GM18861 (cell line): ENCODE results near the gene EIF2D.
"Not testable (repeated sequence)": the region's sequence is repeated elsewhere in the genome, so short reads cannot be mapped to it uniquely, and the experiment has no call there.

Source experiments
- ATAC-seq: cut with Tn5 transposase; IDR thresholded peaks from one replicate; pipeline ENCODE4 v1.9.1; 2021; ENCODE audit not compliant: unreplicated experiment

EIF2D gene, protein sequence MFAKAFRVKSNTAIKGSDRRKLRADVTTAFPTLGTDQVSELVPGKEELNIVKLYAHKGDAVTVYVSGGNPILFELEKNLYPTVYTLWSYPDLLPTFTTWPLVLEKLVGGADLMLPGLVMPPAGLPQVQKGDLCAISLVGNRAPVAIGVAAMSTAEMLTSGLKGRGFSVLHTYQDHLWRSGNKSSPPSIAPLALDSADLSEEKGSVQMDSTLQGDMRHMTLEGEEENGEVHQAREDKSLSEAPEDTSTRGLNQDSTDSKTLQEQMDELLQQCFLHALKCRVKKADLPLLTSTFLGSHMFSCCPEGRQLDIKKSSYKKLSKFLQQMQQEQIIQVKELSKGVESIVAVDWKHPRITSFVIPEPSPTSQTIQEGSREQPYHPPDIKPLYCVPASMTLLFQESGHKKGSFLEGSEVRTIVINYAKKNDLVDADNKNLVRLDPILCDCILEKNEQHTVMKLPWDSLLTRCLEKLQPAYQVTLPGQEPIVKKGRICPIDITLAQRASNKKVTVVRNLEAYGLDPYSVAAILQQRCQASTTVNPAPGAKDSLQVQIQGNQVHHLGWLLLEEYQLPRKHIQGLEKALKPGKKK

DNA sequence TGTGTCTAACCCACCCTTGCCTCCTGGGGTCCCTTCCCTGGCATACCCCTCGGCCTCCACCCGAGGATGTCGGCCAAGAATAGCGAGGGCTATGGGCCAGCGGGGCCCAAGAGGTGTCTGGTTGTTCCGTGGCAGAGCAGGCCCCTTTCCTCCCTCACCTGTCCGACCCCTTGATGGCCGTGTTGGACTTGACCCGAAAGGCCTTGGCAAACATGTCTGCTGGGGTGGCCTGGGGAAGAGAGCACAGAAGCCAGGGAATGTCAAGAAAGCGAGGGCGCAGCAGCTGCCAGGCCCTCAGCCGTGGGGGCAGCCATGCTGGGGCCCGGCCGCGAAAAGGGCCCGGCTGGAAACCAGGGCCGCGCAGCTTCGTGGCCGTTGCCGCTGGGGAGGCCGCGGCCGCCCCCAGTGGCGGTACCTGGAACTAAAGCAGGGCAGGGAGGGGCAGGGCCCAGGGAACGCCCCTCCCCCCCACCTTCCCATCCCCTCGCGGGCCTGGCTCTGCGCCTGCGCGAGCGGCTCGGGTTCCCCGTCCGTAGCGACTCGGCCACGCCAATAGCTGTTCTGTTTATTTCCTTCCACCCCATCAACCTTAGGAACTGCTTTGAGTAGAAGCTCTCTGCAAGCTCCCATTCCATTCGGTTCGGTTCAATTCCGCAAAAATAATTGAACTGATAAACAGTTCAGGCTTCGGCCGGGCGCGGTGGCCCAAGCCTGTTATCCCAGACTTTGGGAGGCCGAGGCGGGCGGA lies at the start of gene EIF2D:
Gene EIF2D (minus strand): TSS at position 337 of the 748 bp plus-strand sequence. CDS start 123 bp downstream, at position 214.
- peak; percentile 73 for ATAC-seq

DNA sequence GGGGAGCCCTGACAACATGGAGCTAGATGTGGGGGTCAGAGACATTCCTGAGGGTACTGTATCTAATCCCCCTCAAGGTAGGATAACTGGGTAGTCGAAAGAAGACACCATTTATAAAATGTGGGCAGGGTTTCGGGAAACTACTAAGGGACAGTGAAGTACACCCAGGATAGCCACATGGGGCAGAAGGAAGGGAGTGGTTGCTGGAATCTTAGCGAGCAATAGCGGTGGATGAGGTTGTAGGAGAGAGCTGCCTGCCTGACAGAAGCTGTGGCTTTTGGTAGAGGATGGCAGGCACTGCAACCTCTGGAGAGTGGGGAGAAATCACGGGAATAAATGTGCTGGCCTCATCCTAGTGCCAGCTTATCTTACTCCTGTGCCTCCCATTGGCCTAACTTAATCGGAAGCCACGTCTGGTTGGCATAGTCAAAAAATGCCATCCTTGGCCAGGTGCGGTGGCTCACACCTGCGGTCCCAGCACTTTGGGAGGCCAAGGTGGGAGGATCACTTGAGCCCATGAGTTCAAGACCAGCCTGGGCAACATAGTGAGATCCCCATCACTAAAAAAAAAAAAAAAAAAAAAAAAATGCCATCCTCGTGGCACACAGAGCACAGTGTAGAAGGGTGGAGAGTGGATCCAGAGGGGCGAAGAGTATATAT lies 49.0 kb upstream of the EIF2D start:
- ATAC-seq, result no peak

DNA sequence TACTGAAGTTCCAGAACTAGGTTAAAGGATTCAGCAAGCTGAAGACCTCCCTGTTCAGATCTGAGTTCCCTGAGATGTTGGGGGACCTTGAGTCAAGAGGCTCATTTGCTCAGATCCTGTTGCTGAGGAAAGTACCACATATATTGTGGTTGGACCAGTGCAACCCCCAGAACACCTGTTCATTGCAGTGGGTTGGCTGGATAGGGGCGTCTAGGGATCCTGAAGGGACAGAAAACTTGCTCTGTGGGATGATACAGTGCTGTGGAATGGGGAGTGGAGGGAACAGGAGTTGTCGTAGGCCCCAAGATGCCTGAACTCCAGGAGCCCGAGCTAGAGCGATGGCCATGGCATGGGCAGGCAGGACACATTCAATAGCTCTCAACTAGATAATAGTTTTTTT lies 47.9 kb upstream of the EIF2D start:
- no peak for ATAC-seq

DNA sequence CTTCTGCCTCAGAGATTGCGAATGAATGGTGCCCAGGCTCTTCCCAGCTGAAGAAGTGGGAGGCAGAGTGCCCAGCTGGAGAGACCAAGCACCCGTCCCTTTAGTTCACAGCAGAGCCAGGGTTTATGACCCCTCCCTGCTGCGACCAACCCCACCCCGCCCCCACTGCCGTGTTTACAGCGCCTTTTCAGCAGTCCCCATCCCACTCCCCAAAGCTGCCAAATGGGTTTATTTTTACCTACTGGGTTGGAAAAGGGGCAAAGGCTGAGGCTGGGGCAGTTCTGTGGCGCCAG lies 46.7 kb upstream of the EIF2D start:
- no peak for ATAC-seq

DNA sequence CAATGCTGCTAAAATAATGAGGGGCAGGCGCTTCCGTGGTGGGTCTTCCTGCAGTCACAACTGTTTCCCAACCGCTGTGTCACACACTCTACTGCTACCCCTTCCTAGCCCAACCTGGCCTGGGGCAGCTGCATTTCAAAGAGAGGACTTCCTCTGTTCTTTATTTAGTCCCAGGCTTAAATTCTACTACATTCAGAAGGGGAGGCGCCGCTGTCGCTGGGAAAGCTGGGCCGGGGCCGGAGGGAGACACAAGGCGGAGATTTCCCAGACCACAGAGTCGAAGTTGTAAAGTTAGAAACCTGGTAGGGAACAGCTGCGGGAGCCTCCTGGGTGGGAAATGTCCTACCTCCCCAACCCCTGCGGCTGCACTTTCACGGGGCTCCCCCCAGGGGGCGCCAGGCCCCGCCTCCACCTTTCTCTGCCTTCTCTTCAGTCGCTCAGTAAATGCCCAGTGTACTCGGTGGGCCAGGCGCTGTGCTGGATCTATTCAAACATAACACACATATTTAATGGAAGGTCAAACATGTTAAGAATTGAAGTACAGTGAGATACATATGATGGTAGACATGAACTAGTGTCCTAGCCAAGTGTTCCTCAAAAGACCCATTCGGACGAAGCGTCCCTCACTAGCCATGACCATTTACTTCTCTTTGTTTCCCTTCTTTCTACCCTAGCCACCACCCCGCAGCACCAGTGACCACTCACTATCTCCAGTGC lies 46.2 kb upstream of the EIF2D start:
- no peak for ATAC-seq

DNA sequence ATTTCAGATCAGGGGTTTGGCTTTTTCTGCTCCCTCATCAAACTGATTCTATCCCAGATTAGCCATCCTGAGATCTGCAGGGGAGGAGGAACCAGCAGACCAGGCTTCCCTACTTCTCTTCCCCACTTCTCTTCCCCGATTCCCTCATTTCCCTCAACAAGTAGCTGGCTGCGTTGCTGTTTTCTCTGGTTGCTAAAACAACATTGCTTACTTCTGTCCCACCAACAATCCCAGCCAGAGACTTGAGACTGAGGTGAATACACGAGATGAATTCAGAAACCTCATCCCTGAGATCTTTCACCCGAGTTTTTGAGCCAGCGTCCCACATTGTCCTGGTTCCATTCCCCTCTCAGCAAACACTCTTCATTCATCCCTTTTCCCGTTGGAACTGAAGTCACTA lies 45.5 kb upstream of the EIF2D start:
- no peak for ATAC-seq

DNA sequence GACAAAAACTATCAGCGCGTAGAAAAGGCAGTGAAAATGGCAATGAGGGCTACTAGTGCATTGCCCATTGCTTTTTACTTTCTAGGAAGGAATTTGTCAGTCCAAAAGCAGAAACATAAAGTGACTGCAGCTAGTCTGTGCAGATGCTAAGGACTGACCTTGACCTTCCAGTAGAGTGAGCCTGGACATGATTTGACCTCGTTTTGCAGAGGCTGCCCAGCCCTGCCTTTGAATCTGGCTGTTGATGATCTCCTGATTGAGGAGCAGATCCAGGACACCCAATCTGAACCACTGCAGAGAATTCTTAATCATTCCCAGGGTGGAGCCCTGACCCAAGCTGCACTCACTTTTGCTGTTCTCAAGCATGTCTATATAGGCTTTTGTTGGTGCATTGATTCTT lies 44.7 kb upstream of the EIF2D start:
- ATAC-seq, result no peak

DNA sequence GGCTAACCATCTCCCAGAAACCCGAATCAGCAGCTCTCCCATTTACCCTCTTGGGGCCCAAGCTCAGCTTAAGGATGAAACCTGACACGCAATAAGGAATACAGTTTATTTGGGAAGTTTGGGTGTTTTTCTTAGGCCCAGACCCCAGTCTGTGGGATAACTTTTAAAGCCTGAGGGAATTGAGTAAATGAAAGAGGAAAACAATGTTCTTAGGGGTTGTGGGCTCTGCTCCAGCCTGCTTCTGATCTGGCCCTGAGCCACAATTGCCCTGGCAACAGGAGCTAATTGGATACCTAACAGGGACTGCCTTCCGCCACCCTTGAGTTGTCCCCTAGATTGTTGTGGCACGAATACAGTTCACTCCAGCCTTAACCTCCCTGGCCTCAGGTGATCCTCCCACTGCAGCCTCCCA lies 43.2 kb upstream of the EIF2D start:
- ATAC-seq, result no peak

DNA sequence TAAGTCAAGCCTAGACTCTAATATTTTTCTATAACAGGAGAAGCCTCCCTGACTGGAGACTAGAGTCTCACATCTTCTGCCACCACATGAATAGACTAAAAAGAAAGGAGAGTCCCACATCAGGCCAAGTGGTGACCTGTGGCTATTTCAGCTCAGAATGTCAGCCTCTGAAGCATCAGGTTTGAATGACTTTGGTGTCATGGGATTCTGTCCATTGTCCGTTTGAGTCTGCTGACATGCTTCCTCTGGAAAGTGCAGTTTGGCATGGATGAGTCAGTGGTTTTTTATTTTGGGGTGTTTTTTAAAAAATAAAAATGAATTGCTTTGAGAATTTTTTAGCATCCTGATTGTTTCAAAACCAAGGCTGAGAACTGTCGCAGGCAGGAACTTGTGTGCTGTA lies 42.6 kb upstream of the EIF2D start:
- no peak for ATAC-seq

DNA sequence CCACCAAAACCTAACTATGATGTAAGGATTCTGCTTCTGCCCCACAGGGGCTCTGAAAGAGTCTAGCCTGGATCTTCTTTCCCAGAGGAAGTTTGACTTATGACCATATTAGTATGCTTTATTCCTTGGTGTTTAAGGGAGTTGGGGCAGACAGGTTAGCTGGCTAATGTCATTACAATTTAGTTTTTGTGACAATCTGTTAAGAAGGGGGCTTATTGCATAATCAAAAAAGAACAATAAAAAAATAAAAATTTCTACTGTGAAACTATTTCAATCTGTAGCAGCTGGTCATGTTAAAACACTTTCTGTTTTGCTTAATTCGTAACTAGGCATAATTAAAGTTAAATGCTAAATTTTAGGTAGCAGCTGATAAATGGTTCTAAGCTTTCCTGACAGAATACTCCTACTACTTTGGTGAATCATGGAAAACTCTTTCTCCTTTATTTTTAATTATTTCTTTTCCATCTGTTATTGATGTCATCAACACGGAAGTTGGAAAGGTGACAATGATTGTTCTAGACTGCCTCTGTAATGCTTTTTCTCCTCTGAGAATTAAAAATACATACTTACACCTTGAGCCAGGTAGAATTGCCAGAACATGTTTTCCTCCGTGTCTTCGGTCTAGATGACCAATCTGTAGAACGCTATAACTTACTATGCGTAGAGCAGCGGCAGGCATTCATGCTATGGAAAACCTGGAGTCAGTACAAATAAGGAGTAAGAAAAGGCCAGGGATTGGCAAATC lies 41.6 kb upstream of the EIF2D start:
- no peak for ATAC-seq

DNA sequence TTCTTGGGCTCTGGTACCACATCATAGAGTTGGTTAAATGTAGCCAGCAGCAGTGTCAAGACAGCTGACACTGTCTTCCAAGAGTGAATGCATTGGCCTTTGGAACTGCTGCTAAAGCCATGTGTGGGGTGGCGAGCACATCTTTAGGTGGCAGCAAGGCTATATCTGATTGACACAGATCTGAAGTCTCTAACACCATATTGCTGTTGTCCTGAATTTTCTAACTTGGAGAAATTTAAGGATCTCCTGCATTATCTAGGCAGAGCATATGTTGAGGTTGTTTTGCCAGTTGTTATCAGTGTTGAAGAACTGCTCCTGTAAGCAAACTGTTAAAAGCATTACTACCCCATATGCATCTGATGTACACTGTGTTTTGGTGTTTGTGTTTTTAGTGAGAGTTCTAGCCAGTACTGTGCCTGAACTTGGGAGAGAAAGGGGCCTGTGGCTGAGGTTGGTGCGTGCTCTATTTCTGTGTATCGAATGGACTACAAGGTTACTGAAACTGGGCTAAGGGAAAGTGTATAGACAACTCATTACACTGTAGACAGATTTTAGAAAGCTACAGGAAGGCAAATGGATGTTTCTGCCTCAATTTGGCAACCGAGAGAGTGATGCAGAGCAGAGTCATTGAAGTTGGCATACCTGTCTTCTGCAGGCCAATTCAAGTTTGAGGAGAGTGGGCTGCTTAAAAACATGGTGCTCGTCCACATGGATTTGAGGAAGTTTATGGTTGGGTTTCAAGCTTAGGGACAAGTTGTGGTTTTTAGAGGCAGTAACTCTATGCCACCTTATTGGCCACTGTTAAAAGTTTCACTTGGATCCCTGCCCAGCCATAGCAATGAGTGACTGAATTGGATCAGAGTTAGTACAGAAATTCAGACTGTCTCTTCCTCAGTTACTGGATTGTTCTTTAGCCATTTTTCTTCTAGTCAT lies 40.0 kb upstream of the EIF2D start:
- ATAC-seq, result no peak

DNA sequence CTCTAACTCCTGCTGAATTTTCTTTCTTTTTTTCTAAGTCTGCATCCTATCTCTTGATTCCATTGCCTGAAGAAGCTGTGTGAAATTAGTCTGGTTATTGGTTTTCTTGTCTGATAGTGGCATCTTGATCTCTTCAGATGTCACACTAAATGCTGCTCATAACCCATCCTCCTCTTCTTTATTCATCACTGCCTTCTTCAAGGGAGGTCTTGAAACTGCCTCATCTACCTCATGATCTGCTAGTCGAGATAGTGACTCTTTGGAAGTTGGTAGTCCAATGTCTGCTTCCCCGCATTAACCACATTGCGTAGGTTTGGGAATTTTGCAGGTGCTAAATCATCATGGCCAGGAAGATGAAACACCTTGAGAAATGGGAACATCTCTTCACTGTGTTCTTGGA lies 38.7 kb upstream of the EIF2D start:
- no peak for ATAC-seq

DNA sequence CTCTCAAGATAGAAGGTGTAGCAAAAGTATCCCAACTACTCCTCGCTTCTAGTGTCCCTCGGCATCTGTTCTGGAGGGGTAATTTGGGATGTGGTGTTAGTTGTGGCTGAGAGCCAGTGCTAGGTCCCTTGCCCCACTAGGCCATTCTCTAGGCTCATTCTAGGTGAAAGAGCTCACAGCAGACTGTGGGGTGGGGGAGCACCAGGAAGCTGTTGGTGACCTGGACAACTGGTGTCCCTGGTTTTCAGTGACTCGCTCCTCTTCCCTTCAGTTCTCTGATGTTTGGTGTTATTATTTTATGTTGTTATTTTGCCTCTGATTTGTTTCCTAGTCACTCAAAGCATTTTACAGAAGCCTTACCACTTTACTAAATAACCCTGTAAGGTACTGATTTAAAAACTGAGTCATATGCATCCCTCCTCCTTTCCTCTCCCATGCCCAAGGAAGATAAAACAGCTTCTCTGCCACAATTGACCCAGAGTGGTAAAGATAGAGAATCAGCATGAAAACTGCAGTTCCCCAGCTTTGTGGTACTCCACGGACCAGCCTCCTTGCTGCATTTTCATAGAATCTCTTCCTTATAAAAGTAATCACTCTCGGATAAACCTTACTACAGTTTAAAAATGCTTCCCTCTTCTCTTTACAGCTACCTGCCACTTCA lies 37.1 kb upstream of the EIF2D start:
- ATAC-seq, result no peak

DNA sequence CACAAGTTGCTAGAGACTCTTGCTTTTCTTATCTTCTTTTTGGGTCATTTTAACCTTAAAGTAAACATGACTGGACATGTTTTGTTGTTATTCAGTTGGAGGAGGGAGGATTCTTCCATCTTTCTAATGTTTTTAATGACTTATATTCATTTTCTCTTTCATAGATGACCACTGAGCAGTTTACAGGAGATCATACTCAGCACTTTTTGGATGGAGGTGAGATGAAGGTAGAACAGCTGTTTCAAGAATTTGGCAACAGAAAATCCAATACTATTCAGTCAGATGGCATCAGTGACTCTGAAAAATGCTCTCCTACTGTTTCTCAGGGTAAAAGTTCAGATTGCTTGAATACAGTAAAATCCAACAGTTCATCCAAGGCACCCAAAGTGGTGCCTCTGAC lies 35.0 kb upstream of the EIF2D start:
- ATAC-seq, result no peak

DNA sequence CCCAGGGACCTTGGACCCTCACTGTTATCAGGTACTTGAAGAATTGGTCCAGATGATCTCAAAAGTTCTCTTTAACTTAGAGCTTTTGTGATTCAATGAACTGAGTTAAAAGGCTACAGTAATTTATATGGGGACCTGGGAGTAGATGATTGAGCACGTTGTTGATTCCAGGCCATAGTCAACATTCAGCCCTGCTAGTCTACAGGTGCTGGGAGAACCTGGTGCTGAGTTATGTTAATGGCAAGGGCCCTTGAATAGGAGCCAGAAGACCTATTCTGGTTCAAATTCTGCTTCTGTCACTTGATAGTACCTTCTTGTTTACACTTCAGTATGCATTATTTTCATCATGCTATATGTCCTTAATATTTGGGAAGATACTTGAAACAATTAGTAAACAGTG lies 34.2 kb upstream of the EIF2D start:
- ATAC-seq, result no peak

DNA sequence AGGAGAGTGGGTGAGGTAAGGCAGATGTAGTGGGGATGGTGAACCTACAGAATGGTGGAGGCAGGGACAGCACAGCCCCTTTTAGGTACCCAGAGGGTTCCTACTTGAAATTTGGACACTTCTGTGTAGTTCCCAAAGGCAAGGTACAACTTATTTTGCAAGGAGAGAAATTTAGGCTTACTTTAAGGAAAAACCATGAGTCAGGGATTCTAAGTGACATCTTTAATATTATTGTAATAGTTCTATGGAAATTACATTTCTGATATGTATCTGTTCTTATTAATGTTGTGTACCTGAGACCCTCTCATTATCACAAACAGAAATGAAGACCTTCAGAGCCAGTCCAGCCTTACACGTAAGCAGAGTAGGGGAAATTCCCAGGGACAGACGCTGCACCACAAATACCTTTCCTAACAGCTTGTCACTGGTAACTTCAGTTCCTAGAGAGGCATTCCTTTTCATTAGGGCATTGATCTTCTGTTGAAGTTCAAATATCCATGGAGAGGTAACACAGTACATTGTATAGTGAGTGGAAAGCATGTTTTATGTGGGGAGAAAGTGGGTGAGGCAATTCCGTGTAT lies 30.9 kb upstream of the EIF2D start:
- no peak for ATAC-seq

DNA sequence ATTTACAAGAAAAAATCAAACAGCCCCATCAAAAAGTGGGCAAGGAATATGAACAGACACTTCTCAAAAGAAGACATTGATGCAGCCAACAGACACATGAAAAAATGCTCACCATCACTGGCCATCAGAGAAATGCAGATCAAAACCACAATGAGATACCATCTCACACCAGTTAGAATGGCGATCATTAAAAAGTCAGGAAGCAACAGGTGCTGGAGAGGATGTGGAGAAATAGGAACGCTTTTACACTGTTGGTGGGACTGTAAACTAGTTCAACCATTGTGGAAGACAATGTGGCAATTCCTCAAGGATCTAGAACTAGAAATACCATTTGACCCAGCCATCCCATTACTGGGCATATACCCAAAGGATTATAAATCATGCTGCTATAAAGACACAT lies 29.8 kb upstream of the EIF2D start:
- not testable (repeated sequence) for ATAC-seq

DNA sequence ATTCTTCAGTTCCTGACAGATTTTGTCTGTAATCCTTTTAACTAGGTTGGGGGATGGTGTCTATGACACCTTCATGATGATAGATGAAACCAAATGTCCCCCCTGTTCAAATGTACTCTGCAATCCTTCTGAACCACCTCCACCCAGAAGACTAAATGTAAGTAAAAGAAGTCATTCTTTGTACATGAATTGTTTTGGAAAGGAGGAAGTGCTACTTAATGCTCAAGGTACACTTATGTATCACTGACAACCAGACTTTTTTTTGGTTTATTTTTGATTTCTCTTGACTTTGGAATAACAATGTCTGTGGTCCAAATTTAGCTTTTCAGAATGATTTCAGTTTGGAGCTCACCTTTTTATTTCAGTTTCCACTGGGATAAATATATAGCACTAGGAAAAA lies 25.3 kb upstream of the EIF2D start:
- ATAC-seq, result no peak
